Spleen (tissue), 7 donors: ENCODE measurements around the gene EDN3.

Experiments used
- POLR2A ChIP-seq, 3 donors: fragments of 450-650 bp; IDR thresholded peaks; one replicate each; pipeline ENCODE4 v1.5.1; 2017; ENCODE audit warnings: antibody characterized with exemption in 3 of 3, mild to moderate bottlenecking in 1 of 3
- TF ChIP-seq, protein P1 (sequence below), 11 experiments: fragments of 200-600 bp in 7 of 11; fragments of 450-650 bp in 4 of 11; sonication (generic) in 4 of 11; IDR thresholded peaks in 8 of 11; conservative IDR thresholded peaks in 3 of 11; 1 replicate in 7 of 11; 2 replicates in 4 of 11; pipeline versions ENCODE4 v1.4.0 to v1.8.0; 2016 to 2021; ENCODE audit warnings: antibody characterized with exemption in 11 of 11, inconsistent platforms in 4 of 11, mild to moderate bottlenecking in 1 of 11
- donor health status: DM: no; HTN: no; CAD: no; lungs with moderate emphysema.
- donor health status: DM: no; HTN: no; CAD: no.
- donor health status: DM: no; HTN: no; CAD: no.

DNA sequence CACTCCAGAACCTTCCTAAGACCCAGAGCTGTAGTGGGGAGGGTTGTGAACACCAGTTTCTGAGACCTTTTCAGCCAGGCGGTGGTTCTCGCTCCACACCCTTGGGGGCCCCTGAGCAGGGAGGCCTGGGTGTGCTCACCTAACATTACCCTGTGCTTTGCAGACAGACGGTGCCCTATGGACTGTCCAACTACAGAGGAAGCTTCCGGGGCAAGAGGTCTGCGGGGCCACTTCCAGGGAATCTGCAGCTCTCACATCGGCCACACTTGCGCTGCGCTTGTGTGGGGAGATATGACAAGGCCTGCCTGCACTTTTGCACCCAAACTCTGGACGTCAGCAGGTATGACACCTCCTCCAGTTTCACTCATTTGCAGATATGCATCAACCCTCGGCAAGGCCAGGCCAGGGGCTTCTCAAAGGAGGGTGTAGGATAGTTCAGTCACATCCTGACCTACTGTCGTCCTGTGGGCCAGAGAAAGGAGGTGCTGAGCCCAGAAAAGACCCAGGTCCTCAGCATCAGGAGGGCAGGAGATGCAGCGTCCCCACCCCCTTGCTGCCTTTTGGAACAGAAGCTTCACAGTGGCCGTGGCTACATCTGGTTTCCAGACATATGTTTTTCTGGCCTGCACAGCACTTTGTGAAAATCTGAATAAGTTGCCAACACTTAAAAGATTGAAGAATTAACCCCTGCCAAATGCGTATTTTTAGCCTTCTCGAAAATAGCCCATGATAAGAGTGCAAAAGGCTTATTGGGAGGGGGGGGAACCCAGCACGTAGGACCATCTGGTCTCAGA lies 20.6 kb downstream of the EDN3 start:
- no peak for TF ChIP-seq POLR2A (IDR thresholded peaks at IDR 0.05)
- TF ChIP-seq, protein P1, sequence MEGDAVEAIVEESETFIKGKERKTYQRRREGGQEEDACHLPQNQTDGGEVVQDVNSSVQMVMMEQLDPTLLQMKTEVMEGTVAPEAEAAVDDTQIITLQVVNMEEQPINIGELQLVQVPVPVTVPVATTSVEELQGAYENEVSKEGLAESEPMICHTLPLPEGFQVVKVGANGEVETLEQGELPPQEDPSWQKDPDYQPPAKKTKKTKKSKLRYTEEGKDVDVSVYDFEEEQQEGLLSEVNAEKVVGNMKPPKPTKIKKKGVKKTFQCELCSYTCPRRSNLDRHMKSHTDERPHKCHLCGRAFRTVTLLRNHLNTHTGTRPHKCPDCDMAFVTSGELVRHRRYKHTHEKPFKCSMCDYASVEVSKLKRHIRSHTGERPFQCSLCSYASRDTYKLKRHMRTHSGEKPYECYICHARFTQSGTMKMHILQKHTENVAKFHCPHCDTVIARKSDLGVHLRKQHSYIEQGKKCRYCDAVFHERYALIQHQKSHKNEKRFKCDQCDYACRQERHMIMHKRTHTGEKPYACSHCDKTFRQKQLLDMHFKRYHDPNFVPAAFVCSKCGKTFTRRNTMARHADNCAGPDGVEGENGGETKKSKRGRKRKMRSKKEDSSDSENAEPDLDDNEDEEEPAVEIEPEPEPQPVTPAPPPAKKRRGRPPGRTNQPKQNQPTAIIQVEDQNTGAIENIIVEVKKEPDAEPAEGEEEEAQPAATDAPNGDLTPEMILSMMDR (IDR thresholded peaks at IDR 0.05 in 8 of 11, conservative IDR thresholded peaks at IDR 0.05 in 3 of 11), result no peak
